CD4-positive, alpha-beta T cell treated with Interleukin-4 for 4 hours (primary cell): ENCODE data around the gene GADD45A.

ENCODE experiments used
- DNase-seq: peaks from one replicate; pipeline ENCODE4 v3.0.0-alpha.2; 2020

The GADD45A gene

DNA sequence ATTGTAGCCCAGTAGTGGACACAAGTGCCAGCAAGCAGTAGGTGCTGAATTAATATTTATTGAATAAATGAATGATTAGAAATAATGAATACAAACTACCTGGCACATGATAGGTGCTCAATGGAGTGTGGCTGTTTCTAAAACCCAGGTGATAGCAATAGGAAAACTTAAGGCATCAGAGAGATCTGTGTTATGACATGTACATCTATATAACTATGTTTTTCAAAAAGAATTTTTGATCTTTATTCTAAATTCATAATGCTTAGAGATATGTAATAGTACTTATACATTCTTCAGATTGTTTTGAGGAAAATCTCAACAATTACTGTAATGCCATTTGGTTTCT, 5.0 kb downstream of the GADD45A start:
- DNase-seq = no peak

DNA sequence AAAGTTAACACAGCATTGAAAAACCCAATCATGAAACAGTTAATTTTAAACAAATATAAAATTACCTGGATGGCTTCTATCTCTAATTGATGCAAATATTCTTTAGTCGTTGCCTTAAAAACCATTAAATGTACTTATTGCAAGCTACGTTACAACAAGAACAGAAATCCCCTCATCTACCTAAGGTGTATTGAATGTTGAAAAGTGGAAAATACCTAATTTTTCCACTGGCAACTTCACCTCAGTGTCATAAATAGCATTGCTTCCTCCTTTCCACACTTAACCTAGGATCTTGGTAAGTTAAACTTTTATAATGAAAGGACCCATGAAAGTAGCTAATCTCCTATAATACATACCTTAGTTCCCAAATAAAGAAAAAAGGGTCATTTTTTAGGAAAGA, 5.4 kb downstream of the GADD45A start:
- no peak for DNase-seq

DNA sequence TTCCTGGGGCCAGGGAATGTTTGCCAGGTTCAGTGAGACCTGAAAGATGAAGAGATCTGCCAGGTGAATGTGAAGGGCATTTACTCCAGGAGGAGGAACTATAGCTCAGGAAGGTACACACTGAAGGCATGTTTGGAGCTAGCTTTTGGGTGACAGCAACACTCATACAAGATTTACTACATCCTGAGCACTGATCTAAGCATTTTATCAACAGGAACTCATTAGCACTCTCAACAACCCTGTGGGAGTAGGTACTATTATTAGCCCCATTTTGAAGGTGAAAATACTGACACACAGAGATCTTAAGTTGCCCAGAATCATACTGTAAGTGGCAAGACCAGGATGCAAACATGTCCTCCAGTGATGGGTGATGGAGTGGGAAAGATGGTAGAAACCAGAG, 6.7 kb downstream of the GADD45A start:
- no peak for DNase-seq

DNA sequence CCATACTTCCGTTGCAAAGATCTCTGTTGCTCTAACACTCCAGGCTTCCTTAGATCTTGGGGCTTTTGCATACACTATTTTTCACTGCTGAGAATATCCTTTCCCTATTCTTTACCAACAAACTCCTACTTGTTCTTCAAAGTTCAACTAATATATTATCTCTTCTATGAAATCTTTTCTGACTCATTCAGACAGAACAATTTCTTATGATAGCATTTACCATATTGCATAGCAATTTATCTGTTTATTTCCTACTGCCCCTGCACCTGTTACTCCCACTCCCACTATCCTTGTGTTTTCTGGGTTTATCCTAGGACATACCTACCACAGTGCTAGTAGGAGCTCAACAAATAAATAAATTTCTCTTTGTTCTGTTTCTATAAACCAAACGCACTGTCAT, 11.0 kb downstream of the GADD45A start:
- DNase-seq = no peak

DNA sequence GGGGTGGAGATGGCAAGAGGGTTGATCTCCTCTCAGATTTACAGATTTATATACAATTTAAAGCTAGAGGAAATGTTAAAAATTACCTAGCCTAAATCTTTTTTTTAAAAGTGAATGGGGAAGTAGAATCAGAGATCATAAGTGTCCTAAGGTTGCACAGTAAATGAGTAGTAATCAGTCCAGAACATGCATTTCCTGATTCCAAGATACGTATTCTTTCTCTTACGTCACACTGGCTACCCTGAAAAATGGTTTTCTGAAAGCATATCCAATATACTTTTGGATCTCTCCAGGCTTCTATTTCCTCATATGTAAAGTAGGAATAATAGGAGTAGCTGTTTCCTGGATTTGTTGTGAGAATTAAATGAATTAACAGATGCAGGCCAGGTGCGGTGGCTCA, 11.7 kb downstream of the GADD45A start:
- DNase-seq = no peak

DNA sequence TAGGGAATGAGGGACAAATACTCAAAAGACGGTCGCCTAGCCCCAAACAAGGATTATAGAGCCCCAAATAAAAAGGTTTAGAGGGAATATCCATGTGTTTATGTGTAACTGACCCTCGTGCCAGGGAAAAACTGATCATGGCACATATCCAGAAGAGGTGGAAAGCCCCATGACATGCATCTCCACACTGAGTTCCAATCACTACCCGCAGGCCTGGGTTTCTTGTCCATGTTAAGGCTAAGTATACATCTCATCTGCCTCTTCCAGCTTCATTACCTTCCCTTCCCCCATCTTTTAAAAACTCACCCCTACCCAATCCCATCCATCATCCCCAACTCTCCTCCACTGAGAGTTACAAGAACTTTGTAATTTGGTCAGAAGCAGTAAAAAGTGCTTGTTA, 15.2 kb downstream of the GADD45A start:
- no peak for DNase-seq

DNA sequence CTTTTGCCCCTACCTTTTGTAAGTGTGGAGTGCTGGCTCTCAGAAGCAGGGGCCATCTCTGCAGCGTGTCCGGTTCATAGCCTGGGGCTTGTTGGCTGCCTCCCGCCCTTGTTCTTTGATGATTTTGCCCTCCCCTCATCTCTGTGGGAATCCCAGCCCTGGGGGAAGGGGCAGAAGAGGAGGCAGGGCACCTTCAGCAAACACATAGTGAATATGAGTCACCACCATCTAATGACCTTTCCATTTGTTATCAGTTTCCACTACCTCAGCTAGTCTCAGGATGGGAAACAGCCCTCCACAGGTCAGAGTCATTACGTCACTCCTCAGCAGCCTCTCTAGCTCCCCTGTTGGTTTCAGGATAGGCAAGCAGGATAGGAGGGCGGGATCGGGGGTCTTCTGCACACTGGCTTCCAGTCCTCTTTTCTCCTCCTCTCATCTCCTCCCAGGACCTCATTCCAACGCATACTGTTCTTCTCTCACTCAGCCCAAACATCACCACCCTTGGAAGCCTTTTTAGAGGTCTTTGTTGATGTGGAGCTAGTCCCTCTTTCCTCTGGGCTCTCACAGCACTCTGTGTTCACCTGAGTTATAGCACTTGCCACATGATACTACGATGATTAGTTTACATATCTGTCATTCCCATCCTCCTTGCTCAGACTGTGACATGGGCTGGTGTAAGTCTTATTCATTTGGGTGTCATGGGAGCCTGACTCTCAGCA, 15.8 kb downstream of the GADD45A start:
- DNase-seq = no peak

DNA sequence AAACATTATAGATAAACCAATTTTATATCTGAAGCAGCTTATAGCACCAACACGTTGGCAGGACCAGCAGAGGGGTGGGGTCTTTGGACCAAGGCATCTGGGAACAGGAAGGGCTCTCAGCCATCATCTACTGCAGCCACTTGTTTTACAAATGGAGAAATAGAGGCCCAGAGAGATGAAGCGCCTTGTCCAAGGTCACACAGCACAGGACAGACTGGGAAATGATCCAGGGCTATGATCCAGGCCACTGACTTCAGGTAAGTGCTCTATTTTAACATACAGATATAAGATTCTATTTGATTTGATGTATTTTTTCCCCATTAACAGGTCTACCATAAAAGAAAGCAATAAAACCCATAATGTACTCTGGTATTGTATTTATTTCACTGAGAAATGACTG, 16.9 kb downstream of the GADD45A start:
- no peak for DNase-seq

DNA sequence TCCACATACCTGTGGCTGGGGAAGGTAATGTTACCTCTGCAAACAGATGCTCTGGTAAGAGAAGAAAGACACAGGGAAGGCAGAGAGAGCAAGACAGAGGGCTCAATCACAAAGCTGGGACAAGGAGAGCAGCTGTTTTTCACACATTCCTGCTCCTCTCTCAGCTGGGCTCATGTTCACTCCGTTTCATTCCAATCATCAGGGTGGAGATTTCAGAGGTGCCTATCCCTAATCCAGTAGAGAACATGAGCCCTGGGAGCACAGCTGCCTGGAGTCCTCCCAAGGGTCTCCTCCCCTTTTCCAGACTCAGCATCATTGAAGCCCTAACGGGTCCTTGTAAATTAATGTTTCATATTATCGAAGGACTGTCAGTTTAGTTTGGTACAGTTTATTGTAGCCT, 19.4 kb downstream of the GADD45A start:
- no peak for DNase-seq

DNA sequence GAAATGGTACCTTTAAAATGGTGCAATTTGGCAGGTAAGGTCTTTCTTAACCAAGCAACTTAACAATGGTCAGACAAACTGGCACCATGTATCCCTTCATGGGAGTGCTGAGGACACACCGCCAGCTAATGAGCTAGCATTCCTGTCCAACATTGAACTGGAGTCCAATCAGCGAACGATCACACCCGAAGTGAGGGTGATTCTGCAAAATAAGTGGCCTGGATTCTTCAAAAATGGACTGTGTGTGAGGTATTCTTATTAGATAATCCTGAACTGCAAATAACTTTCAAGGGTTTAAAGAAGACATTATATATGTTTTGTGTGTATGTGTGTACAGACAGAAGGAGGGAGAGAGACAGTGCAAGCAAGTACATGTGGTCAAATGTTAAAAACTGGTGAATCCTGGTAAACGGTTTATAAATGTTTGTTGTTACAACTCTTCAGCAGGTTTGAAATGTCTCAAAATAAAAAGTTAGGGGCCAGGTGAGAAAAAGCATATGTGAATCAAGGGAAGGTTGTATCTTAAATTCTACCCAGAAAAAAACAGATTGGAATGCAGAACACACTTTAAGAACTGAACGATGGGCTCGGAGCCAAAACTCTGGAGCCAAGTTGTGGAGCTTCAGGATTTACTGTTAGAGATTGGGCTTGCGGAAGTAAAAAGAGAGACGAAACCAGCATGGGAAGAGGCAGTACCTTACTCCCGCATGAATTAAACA, 20.9 kb downstream of the GADD45A start:
- no peak for DNase-seq

DNA sequence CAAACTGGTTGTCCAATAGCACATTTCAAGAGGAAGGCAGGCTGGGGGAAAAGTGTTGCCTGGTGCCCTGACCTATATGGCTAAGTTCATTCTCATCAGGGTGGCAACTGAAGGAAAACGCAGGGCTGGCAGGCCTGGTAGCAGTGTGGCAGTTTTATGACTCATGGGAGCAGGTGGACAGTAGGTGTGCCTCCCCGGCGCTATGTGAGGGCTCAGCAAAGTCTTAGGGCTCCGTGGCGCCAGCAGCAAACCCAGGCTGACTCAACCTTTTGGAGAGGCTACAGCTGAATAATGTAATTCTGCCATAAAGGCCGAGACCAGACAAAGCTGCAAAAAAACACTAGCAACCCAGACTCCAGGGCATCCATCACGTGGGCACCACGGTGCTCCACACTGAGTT, 23.6 kb downstream of the GADD45A start:
- no peak for DNase-seq

DNA sequence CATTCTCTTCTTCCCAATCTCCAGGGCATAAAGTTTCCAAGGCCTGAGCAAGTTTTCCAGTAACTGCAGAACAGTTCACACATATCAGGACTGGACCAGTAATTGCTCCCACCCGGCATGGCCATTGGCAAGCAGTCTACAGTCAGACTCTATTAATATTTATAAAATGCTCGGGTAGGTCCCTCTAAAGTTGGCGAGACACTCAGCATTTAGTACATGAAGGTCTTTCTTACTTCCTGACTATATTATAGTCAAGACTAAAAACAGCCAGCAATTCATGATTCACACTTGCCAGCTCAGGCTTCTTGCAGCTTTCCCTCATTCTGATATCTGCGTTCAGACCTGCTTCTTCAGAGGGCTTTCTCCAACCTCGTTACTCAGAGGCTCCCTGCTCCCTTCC, 25.4 kb downstream of the GADD45A start:
- no peak for DNase-seq

DNA sequence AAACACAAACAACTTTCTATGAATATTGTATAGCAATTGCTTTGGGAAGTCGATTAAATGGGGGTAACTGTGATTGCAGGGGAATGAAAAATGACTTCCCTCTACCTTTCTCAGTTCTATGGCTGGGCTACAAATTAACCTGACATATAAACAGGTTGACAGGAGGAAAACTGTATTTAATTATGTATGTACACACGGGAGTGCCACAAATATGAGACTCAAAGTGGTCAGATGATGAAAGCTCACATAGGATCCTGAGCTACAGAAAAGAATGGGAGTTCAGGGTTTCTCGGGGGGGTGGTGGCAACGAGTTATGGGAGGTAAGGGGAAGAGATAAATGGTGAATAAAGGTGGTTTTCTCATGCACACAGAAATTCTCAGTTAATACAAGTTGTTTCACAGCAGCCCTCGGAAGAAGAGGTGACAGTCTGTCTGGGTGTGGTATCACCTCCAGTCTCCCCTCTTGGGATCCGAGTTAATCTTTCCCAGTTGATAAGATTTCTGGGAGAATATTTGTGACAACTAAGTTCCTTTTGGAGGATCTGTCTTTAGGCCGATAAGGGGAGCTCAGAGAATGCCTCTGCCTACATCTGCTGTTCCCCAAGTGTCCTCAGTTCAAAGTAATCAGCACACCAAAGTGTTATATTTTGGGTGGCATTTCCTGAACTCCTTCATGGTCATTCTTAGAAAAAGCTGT, 26.3 kb downstream of the GADD45A start:
- no peak for DNase-seq

DNA sequence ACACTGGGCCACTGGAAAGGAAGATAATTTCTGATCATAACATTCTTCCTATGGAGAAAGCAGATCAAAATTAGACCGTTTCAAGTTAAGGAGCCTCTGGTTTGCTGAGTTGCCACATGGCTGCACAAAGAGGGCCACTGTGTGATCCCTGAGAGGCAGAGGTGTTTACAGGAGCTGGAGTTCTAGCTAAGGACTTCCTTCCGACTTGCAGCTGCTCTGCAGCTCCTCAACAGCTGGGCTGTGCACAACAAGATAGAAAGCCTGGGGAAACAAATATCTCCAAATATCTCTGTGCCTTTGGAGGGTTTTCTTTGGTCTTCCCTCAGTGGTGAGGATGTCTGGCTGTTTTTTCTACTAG, 26.8 kb downstream of the GADD45A start:
- DNase-seq = no peak

DNA sequence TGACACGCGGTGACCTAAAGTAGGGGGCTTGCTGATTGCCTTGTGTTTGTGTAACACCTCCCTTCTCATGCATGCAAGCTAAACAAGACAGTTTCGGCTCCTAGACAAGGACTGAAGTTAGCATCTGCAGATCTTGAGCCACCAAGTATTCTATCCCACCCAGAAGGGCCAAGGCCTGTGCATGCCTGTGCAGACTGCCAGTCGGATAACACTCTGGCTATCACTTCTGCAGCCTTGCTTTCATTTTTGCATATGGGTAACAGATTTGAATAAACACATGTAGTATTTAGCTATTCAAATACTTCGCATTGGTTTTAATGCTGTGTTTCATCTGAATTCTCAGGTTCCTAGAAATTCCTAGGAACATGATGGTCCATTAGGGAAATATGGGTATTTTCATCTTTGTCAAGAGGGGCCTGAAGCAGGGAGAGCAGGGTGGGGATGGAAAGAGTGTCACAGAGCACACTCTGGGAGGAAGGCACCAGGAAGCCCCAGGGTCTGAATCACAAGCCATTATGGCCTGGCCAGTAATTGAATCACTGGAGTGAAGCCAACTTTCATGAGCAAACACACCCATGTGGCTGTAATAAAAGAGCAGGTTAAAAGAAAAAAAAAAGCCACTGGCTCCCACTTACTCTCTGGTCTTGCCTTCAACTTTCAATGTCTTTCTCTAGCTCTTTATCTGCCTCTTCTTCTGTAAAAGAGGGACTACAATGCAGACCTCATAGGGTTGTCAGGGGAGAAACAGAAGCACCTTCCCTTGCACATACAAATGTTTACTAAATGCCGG, 28.3 kb downstream of the GADD45A start:
- no peak for DNase-seq

DNA sequence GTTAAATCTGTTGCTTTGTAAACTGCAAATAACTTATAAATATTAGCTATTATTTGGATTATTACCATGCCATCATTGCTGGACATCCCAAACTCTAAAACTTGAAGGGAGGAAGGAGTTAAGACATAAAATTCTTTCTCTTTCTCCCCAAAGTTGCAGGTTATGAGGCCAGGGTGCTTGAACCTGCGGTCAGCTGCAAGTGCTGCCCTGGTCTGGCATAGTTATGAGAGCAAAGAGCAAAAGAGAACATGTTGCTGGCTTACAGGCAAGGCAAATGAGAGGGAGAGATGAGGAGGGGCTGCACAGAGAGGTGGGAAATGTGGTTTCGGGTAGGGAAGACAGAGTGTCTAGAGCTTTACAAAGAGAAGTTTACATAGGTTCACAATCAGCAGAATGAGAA, 30.8 kb downstream of the GADD45A start:
- DNase-seq = no peak

DNA sequence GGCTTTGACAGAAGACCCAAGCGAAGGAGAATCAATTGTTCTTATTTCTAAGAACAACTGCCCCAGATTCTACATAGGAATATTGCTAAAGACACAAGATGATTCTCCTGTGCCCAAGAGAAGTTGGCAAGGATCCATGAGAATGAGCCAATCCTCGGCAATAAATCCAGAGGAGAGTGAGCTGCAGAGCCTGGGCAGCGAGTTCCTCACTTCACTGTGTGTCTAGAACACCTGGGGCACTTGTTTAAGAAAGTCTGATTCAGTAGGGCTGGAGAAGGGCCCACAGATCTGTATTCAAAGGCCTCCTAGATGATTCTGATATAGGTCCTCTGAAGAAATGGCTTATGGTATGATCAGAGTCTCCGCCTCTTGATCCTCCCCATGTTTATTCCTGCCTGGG, 31.8 kb downstream of the GADD45A start:
- no peak for DNase-seq

DNA sequence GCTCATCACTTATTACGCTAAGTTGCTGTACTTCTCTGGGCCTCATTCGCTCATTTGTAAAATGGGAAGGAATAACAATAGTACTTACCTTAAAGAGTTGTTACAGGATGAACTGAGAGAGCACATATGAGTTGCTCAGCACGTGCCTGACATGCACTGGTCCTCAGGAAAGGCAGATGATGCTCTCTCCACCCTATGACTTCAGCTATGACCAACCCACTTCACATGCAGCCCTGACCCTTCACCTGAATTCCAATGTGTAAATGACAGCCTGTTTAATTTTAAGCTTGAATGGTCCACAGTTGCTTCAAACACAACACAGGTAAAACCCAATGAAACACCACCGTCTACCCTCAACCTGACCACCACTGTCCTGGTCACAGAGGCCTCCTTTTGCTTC, 32.9 kb downstream of the GADD45A start:
- no peak for DNase-seq

DNA sequence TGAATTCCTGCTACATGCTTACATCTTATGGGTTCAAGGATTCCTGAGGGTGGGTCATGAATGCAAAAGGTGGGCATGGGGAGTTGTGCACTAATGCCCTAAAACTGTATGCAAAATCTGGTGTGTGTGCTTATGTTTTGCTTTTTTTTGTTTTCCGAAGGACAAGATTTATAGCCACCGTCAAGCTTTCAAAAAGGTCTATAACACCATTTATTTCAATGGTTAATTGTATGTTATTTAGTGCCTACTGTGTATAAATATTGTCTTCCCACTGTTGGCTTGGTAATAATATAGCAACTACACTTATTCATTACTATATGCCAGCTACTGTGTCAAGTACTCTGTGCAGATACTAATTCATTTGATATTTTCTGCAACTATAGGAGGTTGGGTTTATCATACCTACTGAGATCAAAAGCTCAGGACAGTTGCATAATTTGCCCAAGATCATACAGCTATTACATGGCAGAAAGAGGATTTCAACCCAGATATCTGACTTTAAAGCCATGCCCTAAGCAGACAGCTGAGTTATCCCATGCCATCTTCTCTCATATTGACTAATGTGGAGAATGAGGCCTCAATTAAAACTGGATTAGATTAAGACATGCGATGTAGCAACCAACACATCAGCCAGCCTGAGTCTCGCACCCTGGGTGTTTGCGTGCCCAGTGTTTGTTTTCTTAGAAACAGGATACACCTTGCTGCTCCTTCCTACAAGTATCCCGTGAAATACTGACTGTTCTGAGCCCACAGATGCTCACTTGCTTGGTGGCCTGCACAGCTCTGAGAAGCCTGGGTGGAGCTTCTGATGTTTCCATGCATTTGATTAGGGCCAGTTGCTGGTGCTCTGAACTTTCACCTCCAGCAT, 34.6 kb downstream of the GADD45A start:
- DNase-seq = no peak

DNA sequence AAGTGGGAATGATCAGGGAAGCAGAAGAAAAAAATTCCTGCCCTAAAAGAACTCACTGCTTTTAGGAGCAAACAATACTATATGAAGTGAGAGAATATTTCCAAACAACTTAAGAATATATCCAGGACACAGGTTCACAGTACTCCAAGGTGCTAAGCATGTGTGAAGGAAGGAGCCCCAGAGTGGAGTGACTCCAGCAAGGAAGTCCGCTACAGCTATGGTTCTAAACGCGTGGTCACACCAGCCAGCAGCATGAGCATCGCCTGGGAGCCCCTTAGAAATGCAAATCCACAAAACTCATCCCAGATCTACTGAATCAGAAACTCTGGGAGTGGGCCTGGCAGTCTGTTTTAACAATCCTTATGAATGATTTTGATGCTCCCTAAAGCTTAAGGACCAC, 36.1 kb downstream of the GADD45A start:
- DNase-seq = no peak

DNA sequence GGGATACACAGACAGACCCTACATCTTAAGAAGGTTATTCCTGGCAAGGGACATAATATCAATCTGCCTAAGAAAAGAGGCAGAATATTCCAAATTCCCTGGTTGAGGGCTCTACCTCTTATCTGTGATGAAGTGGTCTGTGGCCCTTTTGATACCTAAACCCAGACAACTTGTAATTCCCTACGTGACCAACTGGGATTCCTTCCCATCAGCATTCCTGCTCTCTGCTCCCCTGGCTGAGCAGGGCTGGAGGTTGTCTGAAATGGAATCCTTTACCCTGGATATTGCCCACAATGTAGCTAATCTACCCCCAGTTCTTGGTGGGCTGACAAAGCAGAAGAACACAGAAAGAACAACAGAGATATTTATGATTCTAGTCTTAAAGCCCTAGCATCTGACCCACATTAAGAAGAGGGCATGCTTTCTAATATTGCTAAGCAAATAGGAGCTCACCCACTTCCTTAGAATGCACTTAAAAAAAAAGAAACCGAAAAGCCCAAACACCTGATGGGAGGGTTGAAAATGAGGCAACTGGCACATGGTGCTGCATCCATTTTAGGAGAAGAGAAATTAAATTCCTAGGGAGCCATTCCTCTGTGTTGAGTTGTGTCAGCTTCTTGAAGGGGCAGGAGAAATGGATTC, 36.8 kb downstream of the GADD45A start:
- DNase-seq = no peak

DNA sequence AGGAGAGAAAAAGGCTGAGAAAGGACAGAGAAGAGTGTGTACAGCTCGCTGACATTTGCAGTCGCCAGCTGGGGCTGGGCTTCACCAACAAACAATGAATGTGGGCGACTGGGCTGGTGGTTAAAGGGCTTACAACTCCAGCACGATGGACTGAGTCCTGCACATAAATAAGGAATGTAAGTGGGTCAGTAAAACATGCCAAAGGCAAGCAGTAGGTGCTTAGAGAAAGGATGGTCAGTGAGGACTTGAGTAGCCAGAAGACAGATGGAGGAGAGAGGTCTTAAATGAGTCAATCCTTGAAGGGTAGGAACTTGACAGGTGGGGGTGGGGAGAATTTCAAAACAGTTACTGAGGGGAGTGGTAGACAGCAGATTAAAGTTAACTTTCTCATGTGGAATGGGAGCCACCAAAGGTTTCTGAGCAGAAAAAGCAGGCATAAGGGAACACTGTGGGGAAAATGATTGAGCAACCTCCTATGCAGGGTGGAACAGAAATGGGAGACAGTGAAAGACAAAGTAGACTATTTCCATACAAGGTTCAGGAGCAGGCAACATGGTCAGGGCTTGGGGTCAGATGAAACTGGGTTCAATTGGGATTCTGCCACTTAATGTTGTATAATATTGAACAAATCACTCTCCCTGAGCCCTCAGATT, 37.4 kb downstream of the GADD45A start:
- DNase-seq = no peak
